ENCODE results near the gene CACNG7.

DNA sequence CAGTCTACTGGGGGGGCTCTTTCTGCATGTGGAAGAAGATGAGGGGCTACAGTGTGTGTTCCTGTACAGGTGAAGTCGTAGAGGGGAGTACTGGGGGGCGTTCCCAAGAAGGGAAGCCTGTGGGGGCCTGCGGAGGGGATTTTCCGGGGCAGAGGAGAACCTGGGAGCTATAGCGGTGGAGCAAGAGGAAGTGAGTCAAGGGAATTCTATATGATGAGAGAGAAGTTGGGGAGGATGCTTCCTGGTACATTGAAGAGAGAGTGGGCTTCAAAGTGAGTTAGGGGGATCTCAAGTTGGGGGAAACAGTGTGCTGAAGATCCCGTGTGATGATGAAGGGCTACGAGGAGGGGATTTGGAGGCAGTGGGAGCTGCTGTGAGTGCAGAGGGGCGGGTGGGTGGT is 51.8 kb downstream of the CACNG7 start:
- TF ChIP-seq EZH2 (IDR thresholded peaks at IDR 0.05; ENCODE audit: borderline replicate concordance, low read depth, low read length, severe bottlenecking): no peak
- TF ChIP-seq, protein P1, sequence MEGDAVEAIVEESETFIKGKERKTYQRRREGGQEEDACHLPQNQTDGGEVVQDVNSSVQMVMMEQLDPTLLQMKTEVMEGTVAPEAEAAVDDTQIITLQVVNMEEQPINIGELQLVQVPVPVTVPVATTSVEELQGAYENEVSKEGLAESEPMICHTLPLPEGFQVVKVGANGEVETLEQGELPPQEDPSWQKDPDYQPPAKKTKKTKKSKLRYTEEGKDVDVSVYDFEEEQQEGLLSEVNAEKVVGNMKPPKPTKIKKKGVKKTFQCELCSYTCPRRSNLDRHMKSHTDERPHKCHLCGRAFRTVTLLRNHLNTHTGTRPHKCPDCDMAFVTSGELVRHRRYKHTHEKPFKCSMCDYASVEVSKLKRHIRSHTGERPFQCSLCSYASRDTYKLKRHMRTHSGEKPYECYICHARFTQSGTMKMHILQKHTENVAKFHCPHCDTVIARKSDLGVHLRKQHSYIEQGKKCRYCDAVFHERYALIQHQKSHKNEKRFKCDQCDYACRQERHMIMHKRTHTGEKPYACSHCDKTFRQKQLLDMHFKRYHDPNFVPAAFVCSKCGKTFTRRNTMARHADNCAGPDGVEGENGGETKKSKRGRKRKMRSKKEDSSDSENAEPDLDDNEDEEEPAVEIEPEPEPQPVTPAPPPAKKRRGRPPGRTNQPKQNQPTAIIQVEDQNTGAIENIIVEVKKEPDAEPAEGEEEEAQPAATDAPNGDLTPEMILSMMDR (IDR thresholded peaks at IDR 0.05; ENCODE audit: borderline replicate concordance, extremely low read depth, low read length, poor library complexity, severe bottlenecking): no peak
